ENCODE measurements around the gene TMEM26.
"Not testable (repeated sequence)": the region's sequence is repeated elsewhere in the genome, so short reads cannot be mapped to it uniquely, and the experiment has no call there.

The TMEM26 gene

DNA sequence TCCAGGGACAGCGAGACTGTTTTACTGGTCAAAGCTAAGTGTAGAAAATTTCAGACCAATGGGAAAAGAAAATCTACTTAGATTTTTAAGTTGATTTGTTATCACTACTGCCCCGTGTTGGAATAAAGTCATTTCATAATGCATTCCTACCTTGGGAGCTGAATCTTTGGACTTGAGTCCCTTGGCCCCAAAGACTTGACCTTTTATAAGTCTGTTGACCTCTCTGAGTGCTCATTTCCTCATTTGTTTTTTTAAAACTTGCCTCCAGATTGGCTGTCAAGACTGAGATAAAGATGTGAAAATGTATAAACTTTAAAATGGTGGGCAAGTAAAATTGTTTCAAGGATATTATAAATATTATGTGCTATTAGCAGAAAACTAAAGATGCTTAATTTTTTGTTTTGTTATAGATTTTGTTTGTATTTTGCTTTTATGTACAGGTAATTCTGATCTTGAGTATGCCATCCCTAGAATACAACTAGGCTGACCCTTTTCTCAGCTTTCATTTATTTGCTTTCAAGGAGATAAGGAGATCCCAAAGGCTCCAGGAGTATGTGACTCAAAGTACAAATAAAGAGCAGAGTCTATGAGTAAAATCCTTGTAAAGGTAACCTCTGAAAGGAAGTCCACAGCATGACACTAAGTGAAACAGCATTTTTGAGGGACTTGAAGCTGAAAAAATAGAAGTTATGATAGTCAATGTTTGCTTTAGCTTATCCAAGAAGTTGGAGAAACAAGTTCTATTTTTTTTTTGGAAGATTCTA lies 54.6 kb downstream of the TMEM26 start:
- no peak for DNase-seq

GRCh38 chr10:61397175-61397986 lies 55.8 kb downstream of the TMEM26 start:
- DNase-seq, result no peak

DNA sequence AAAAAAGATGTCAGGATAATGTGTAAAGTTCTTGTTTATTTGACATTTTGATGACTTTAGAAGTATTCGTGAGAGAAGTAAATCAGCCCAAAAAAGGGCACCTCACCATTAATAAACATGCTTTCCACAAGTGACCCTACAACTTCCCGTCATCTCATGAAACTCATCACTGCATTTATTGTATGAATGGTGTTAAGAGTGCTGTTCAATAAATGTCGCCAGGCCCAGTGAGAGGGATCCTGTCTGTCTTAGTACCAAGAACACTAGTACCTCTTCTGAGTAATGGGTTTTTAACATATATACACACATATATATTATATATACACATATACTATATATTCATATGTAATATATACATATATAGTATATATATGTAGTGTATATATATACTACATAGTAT lies 61.9 kb downstream of the TMEM26 start:
- DNase-seq, result no peak

GRCh38 chr10:61390851-61391250 lies 62.3 kb downstream of the TMEM26 start:
- DNase-seq, result no peak

GRCh38 chr10:61389887-61390286 lies 63.3 kb downstream of the TMEM26 start:
- DNase-seq, result no peak

DNA sequence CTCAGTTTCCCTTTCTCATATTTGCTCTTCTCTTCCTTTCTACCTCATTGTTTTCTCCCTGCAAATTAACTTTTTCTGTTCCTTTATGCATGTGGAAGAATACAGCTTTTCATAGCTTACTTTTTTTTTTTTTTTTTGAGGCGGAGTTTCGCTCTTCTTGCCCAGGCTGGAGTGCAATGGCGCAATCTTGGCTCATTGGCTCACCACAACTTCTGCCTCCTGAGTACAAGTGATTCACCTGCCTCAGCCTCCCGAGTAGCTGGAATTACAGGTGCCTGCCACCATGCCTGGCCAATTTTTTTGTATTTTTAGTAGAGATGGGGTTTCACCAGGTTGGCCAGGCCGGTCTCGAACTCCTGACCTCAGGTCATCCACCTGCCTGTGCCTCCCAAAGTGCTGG lies 64.2 kb downstream of the TMEM26 start:
- not testable (repeated sequence) for DNase-seq

DNA sequence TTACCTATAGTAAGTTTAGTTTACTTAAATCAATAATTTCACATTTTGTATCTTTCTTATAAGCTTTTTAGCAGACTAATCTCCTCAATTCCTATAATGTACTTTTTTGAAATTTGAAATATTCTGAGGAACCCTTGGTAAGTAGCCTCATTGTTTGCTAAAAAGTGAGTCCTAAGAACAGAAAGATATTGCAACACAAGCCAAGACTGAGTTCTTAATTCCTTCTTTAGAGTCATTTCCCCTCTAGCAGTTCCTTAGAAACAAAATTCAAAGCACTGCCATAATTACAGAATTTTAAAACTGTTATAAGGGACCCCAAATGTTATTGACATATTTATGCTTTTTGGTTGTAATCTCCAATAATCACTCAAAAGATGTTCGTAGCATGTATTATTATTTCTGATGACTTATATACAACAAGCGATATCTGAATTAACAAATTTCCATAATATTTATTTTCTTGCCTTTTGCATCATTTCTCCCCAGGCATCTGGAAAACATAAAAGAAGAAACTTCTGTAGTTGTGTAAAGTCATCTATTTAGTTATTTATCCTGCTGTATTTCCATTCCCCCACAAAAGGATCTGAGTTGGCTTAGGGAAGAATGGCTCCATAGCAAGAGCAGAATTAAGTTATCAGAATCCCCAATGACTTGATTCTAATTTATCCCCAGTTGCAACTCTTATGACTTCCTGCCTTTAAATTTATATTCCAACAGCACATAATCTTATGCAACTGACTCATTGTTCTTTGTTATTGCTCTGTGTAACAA lies 67.8 kb downstream of the TMEM26 start:
- DNase-seq, result no peak

DNA sequence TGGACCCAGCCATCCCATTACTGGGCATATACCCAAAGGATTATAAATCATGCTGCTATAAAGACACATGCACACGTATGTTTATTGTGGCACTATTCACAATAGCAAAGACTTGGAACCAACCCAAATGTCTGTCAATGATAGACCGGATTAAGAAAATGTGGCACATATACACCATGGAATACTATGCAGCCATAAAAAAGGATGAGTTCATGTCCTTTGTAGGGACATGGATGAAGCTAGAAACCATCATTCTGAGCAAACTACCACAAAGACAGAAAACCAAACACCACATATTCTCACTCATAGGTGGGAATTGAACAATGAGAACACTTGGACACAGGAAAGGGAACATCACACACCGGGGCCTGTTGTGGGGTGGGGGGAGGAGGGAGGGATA lies 72.0 kb downstream of the TMEM26 start:
- DNase-seq, result not testable (repeated sequence)

GRCh38 chr10:61378865-61379264 lies 74.3 kb downstream of the TMEM26 start:
- DNase-seq, result no peak

DNA sequence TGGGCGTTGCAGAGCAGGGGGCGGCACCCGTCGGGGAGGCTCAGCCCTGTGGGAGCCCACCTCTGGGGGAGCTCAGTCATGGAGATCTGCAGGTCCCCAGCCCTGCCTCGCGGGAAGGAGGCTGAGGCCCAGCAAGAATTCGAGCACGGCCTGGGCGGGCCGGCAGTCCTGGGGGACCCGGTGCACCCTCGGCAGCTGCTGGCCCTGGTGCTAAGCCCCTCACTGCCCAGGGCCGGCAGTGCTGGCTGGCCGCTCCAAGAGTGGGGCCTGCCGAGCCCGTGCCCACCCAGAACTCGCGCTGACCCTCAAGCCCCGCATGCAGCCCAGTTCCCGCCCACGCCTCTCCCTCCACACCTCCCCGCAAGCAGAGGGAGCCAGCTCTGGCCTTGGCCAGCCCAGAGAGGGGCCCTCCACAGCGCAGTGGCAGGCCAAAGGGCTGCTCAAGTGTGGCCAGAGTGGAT lies 76.2 kb downstream of the TMEM26 start:
- no peak for DNase-seq

DNA sequence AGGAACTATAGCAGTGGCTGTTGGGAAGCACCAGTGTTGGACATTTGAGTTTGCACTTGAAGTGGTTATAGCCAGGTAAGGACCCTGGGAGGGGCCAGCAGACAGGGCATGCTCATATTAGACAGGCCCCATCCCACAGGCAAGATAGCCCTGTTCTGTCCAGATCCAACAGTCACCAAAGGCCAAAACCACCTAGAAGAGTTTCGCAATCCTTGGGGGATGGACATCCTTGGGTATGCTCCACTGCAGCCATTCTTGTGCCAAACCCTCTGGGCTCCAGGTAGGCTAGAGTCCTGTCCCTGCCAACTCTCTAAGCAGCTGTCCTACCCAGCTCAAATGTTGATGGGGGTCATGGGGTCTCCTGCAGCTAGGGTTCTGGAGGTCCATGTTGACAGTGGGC lies 76.8 kb downstream of the TMEM26 start:
- DNase-seq, result no peak

DNA sequence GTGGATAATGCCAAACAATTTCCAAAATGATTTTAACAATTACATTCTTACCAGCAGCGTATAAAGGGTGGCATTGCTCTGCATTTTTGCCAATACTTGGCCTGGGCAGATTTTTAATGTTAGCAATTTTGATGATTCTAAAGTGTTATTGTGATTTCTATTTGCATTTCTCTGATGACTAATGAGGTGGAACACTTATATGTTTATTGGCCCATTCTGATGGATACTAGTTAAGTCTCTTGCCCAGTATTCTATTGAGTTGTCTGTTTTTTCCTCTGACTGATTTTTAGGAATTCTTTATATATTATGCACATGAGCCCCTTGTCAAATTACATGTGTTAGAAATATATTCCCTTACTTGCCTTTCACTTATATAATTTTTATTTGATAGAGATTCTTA lies 86.8 kb downstream of the TMEM26 start:
- no peak for DNase-seq

- no peak for DNase-seq
These were observed 88.6 kb downstream of the TMEM26 start for GRCh38 chr10:61364619-61365018.

DNA sequence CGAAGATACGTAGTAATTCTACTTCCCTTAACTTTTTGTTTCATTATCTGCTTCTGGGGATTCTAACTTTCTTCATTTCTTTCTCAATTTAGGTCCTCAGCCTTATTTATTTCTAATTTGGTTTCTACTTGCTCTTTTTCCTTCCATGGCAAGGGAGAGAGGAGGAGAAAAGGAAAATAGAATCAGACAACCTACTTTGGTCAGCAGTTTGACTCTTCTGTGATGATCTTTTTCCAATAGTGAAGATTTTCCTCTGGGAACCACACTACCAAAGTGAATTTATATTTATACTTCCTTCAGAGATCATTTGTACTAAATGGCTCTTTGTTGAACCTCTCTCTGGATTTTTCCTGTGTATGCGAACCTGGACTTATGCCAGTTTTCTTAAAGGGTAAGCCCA lies 90.2 kb downstream of the TMEM26 start:
- no peak for DNase-seq

DNA sequence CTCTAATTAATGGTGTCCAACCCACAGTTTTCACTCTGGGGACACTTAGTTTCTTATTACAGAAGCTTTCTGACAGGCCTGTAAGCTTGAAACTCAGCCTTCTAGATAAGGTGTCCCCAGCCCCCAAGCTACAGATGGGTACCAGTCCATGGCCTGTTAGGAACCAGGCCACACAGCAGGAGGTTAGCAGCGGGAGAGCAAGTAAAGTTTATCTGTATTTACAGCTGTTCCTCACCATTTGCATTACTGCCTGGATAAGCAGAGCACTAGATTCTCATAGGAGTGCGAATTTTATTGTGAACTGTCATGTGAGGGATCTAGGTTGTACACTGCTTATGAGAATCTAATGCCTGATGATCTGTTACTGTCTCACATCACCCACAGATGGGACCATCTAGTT lies 93.7 kb downstream of the TMEM26 start:
- no peak for DNase-seq

GRCh38 chr10:61357687-61358086 lies 95.5 kb downstream of the TMEM26 start:
- DNase-seq, result no peak
